ENCODE data around the gene IGSF5. TPM values are rescaled to one million over a fixed set of nuclear protein-coding genes. Genes with fewer than 3 reads are reported as not detected.
"Not testable (repeated sequence)": the region's sequence is repeated elsewhere in the genome, so short reads cannot be mapped to it uniquely, and the experiment has no call there.

Gene IGSF5
- total RNA-seq, 4 donors from 2014 or later: 0.50 to 1.9 TPM; not detected in 2

GRCh38 chr21:39736716-39737115 is 8.3 kb upstream of the IGSF5 start:
- 86 to 97% methylated on average over 4 of the region's 4 CpGs for WGBS, 2 donors (ENCODE audit: low coverage in 1 of 2)
- no peak for ATAC-seq
- H3K36me3 ChIP-seq: no peaks in the 10 kb centered on the region
- H3K27ac ChIP-seq: no peak overlapping the region
- H3K4me1 ChIP-seq: no peaks in the 10 kb centered on the region
- H3K4me3 ChIP-seq: no peak overlapping the region
- TF ChIP-seq POLR2A (IDR thresholded peaks at IDR 0.05): no peak
- no peak for TF ChIP-seq POLR2AphosphoS5 (IDR thresholded peaks at IDR 0.05)
- TF ChIP-seq CTCF (IDR thresholded peaks at IDR 0.05): no peak
- no peak for TF ChIP-seq EP300 (IDR thresholded peaks at IDR 0.05)
- peaks cover 0 to 4% (median 0%) of the 10 kb centered on the region in 3 donors for H3K9me3 ChIP-seq
- peaks cover 4% of the 10 kb centered on the region for H3K27me3 ChIP-seq

GRCh38 chr21:39737376-39738000 is 7.5 kb upstream of the IGSF5 start:
- H3K4me3 ChIP-seq: no peak overlapping the region
- ATAC-seq: no peak
- no peak for TF ChIP-seq CTCF (IDR thresholded peaks at IDR 0.05)
- TF ChIP-seq EP300 (IDR thresholded peaks at IDR 0.05): no peak
- WGBS, 2 donors (ENCODE audit: low coverage in 1 of 2): 85 to 93% methylated on average over 10 to 12 of the region's 15 CpGs
- no peak overlapping the region for H3K27ac ChIP-seq
- H3K27me3 ChIP-seq: peaks cover 4% of the 10 kb centered on the region
- H3K36me3 ChIP-seq: no peaks in the 10 kb centered on the region
- H3K4me1 ChIP-seq: no peaks in the 10 kb centered on the region
- no peaks in the 10 kb centered on the region for H3K9me3 ChIP-seq

- ATAC-seq: no peak
- Histone ChIP-seq H3K9me3 (no peaks in the 10 kb centered on the region), H3K4me1 (no peaks in the 10 kb centered on the region), H3K4me3 (no peak overlapping the region), H3K27me3 (peaks cover 4% of the 10 kb centered on the region), H3K36me3 (no peaks in the 10 kb centered on the region), H3K27ac (no peak overlapping the region)
- TF ChIP-seq POLR2AphosphoS5 (IDR thresholded peaks at IDR 0.05): no peak
- TF ChIP-seq POLR2A (IDR thresholded peaks at IDR 0.05): no peak
- TF ChIP-seq EP300 (IDR thresholded peaks at IDR 0.05): no peak
- TF ChIP-seq CTCF (IDR thresholded peaks at IDR 0.05): no peak
- WGBS, 2 donors (ENCODE audit: low coverage in 1 of 2): 82 to 85% methylated on average over 6 of the region's 6 CpGs
These were observed 6.4 kb upstream of the IGSF5 start for GRCh38 chr21:39738566-39738965.

- H3K27me3 ChIP-seq, H3K27ac ChIP-seq, H3K4me3 ChIP-seq, H3K4me1 ChIP-seq, H3K36me3 ChIP-seq, H3K9me3 ChIP-seq, ATAC-seq: not testable (repeated sequence)
- 100% methylated on average over 3 of the region's 5 CpGs; no CpG with 5 or more reads in 1 of the 2 donors for WGBS, 2 donors (ENCODE audit: low coverage in 1 of 2)
These were observed 5.5 kb upstream of the IGSF5 start for GRCh38 chr21:39739531-39739930.

GRCh38 chr21:39742561-39742960 is 2.4 kb upstream of the IGSF5 start:
- WGBS, 2 donors (ENCODE audit: low coverage in 1 of 2): 78% methylated on average over 3 of the region's 4 CpGs; no CpG with 5 or more reads in 1 of the 2 donors
- not testable (repeated sequence) for ATAC-seq, H3K27me3 ChIP-seq, H3K36me3 ChIP-seq, H3K4me3 ChIP-seq, H3K27ac ChIP-seq, H3K4me1 ChIP-seq, H3K9me3 ChIP-seq

- not testable (repeated sequence) for ATAC-seq, H3K27me3 ChIP-seq, H3K4me3 ChIP-seq, H3K36me3 ChIP-seq, H3K9me3 ChIP-seq, H3K27ac ChIP-seq, H3K4me1 ChIP-seq
- 96% methylated on average over 4 of the region's 8 CpGs; no CpG with 5 or more reads in 1 of the 2 donors for WGBS, 2 donors (ENCODE audit: low coverage in 1 of 2)
These were observed 349 bp downstream of the IGSF5 start for GRCh38 chr21:39745332-39745731.
